ENCODE measurements around the gene AIFM1. TPM values are rescaled to one million over a fixed set of nuclear protein-coding genes. Genes with fewer than 3 reads are reported as not detected.

The AIFM1 gene
- total and polyA plus RNA-seq, 4 donors, result 33.1 to 79.0 (median 66.4) TPM

GRCh38 chrX:130125091-130125874, 40.4 kb downstream of the AIFM1 start:
- WGBS, result 74% methylated on average over 13 of the region's 13 CpGs
- H3K9ac ChIP-seq (ENCODE audit: low read depth in 1 of 2, low read length in 2 of 2), result no peak overlapping the region
- H3K27ac ChIP-seq (ENCODE audit: low read depth in 1 of 2, low read length in 2 of 2), result no peak overlapping the region
- no peaks in the 10 kb centered on the region for H3K27me3 ChIP-seq (ENCODE audit: control insufficient read depth in 4 of 4, insufficient read depth in 4 of 4, low read length in 3 of 4)
- H3K9me3 ChIP-seq (ENCODE audit: control insufficient read depth in 4 of 4, low read length in 3 of 4), result no peaks in the 10 kb centered on the region
- H3K36me3 ChIP-seq (ENCODE audit: control insufficient read depth in 4 of 4, insufficient read depth in 3 of 4, low read depth in 1 of 4, low read length in 3 of 4), result peaks cover 0 to 30% (median 18%) of the 10 kb centered on the region in 4 donors
- no peak for DNase-seq (ENCODE audit: low spot score)
- H3K4me1 ChIP-seq (ENCODE audit: control insufficient read depth in 4 of 4, insufficient read depth in 4 of 4, low read length in 3 of 4), result peaks cover 0 to 4% (median 0%) of the 10 kb centered on the region in 4 donors
- no peak overlapping the region for H3K4me3 ChIP-seq (ENCODE audit: low read depth in 1 of 3, low read length in 3 of 3)
- no peak for TF ChIP-seq YY1 (IDR thresholded peaks at IDR 0.05)

DNA sequence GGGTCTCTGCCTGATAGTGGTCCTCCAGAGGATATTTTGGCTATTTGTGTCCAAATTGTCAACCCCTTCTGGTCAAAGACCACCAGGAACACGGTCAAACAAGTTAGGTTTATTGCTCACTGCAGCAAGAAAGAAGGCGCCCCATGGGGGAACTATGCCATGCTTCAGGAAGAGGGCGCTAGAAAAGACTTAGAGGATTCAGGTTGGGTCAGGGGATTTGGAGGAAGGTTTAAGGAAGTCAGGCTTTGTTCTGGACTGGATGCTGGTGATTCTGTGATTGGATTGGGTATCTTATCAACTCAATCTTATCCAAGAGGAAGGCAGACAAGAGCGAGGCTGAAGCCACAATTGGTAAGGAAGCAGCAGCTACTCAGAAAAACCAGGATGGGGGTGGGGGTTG, 41.1 kb downstream of the AIFM1 start:
- no peak for DNase-seq (ENCODE audit: low spot score)
- 93% methylated on average over 4 of the region's 4 CpGs for WGBS
- Histone ChIP-seq H3K4me3 (ENCODE audit: low read depth in 1 of 3, low read length in 3 of 3) (no peak overlapping the region), H3K36me3 (ENCODE audit: control insufficient read depth in 4 of 4, insufficient read depth in 3 of 4, low read depth in 1 of 4, low read length in 3 of 4) (peaks cover 0 to 23% (median 15%) of the 10 kb centered on the region in 4 donors), H3K4me1 (ENCODE audit: control insufficient read depth in 4 of 4, insufficient read depth in 4 of 4, low read length in 3 of 4) (peaks cover 0 to 4% (median 0%) of the 10 kb centered on the region in 4 donors), H3K9ac (ENCODE audit: low read depth in 1 of 2, low read length in 2 of 2) (no peak overlapping the region), H3K27ac (ENCODE audit: low read depth in 1 of 2, low read length in 2 of 2) (no peak overlapping the region), H3K27me3 (ENCODE audit: control insufficient read depth in 4 of 4, insufficient read depth in 4 of 4, low read length in 3 of 4) (no peaks in the 10 kb centered on the region), H3K9me3 (ENCODE audit: control insufficient read depth in 4 of 4, low read length in 3 of 4) (no peaks in the 10 kb centered on the region)
- no peak for TF ChIP-seq JUND (IDR thresholded peaks at IDR 0.05)
- no peak for TF ChIP-seq HNF4A (conservative IDR thresholded peaks at IDR 0.05)
- TF ChIP-seq MAX (IDR thresholded peaks at IDR 0.05), result no peak
- TF ChIP-seq, protein P1, sequence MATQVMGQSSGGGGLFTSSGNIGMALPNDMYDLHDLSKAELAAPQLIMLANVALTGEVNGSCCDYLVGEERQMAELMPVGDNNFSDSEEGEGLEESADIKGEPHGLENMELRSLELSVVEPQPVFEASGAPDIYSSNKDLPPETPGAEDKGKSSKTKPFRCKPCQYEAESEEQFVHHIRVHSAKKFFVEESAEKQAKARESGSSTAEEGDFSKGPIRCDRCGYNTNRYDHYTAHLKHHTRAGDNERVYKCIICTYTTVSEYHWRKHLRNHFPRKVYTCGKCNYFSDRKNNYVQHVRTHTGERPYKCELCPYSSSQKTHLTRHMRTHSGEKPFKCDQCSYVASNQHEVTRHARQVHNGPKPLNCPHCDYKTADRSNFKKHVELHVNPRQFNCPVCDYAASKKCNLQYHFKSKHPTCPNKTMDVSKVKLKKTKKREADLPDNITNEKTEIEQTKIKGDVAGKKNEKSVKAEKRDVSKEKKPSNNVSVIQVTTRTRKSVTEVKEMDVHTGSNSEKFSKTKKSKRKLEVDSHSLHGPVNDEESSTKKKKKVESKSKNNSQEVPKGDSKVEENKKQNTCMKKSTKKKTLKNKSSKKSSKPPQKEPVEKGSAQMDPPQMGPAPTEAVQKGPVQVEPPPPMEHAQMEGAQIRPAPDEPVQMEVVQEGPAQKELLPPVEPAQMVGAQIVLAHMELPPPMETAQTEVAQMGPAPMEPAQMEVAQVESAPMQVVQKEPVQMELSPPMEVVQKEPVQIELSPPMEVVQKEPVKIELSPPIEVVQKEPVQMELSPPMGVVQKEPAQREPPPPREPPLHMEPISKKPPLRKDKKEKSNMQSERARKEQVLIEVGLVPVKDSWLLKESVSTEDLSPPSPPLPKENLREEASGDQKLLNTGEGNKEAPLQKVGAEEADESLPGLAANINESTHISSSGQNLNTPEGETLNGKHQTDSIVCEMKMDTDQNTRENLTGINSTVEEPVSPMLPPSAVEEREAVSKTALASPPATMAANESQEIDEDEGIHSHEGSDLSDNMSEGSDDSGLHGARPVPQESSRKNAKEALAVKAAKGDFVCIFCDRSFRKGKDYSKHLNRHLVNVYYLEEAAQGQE (IDR thresholded peaks at IDR 0.05), result no peak
- no peak for TF ChIP-seq GABPA (IDR thresholded peaks at IDR 0.05 in 1 of 2, conservative IDR thresholded peaks at IDR 0.05 in 1 of 2)
- TF ChIP-seq FOXA1 (IDR thresholded peaks at IDR 0.05), result no peak
- TF ChIP-seq RXRA (IDR thresholded peaks at IDR 0.05), result no peak
- no peak for TF ChIP-seq CTCF (IDR thresholded peaks at IDR 0.05; ENCODE audit: low read depth, low read length, missing input control)
- TF ChIP-seq, protein P2, sequence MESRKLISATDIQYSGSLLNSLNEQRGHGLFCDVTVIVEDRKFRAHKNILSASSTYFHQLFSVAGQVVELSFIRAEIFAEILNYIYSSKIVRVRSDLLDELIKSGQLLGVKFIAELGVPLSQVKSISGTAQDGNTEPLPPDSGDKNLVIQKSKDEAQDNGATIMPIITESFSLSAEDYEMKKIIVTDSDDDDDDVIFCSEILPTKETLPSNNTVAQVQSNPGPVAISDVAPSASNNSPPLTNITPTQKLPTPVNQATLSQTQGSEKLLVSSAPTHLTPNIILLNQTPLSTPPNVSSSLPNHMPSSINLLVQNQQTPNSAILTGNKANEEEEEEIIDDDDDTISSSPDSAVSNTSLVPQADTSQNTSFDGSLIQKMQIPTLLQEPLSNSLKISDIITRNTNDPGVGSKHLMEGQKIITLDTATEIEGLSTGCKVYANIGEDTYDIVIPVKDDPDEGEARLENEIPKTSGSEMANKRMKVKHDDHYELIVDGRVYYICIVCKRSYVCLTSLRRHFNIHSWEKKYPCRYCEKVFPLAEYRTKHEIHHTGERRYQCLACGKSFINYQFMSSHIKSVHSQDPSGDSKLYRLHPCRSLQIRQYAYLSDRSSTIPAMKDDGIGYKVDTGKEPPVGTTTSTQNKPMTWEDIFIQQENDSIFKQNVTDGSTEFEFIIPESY (IDR thresholded peaks at IDR 0.05), result no peak
- no peak for TF ChIP-seq NR2F2 (IDR thresholded peaks at IDR 0.05)

Data from liver (tissue), 9 donors.